ENCODE measurements around the gene BPGM. TPM values are rescaled to one million over a fixed set of nuclear protein-coding genes. Genes with fewer than 3 reads are reported as not detected.

BPGM gene
- total RNA-seq, 1 experiment from 2014 or later: 18.5 TPM

DNA sequence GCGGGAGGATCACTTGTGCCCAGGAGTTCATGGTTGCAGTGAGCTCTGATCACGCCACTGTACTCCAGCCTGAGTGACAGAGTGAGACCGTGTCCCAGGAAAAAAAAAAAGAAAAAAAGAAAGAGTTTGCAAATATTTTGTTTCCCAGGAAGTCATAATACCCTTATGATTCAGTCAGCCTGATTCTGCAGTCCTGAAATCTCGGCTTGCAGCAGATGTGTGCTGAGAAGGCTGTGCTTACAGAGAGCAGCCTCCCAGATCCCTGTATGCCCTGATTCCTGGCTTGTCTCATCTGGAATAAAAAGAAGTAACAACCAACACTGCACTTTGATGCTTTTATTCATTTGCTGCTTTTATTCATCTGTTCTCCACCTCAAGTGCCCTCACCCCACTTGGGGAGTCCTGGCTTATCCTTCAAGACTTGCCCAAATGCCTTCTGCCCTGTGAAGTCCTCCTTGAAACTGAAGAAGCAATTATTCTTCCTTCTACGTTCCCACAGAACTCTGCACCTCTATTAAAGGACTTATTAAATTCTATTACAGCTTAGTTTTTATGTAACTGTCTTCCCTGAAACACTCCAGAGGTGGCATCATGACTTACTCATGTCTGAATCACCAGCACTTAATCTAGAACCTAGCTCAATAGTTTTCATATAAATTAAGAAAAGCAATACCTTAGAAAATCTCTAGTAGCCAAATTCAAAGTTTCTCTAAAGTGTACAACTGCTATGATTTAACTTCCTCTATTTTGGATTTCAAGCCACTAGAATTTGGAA is 27.7 kb upstream of the BPGM start:
- 0 out of 2 replicates have a peak, but pooled peaks cover 2% of the 10 kb centered on the region for H3K9me2 ChIP-seq (ENCODE audit: insufficient read depth)
- POLR2A ChIA-PET (ENCODE audit: unreplicated experiment): no interaction called here
- CTCF ChIA-PET: interaction anchor here (0.7 kb wide), 1 partner anchor 9 kb away, joined by 4 read pairs; no protein-coding TSS in a partner anchor
- H3K4me2 ChIP-seq: no peak overlapping the region
- no peak for DNase-seq
- H2AFZ ChIP-seq: no peak overlapping the region
- BruUV-seq (replicated peaks): no TSS peak
- no peaks in the 10 kb centered on the region for H3K36me3 ChIP-seq (ENCODE audit: low read depth)
- no peaks in the 10 kb centered on the region for H4K20me1 ChIP-seq (ENCODE audit: insufficient read depth)
- H3K27me3 ChIP-seq (ENCODE audit: insufficient read depth, low read depth): no peaks in the 10 kb centered on the region
- TF ChIP-seq EZH2 (IDR thresholded peaks at IDR 0.05; ENCODE audit: low read depth): no peak
- TF ChIP-seq, protein P1, sequence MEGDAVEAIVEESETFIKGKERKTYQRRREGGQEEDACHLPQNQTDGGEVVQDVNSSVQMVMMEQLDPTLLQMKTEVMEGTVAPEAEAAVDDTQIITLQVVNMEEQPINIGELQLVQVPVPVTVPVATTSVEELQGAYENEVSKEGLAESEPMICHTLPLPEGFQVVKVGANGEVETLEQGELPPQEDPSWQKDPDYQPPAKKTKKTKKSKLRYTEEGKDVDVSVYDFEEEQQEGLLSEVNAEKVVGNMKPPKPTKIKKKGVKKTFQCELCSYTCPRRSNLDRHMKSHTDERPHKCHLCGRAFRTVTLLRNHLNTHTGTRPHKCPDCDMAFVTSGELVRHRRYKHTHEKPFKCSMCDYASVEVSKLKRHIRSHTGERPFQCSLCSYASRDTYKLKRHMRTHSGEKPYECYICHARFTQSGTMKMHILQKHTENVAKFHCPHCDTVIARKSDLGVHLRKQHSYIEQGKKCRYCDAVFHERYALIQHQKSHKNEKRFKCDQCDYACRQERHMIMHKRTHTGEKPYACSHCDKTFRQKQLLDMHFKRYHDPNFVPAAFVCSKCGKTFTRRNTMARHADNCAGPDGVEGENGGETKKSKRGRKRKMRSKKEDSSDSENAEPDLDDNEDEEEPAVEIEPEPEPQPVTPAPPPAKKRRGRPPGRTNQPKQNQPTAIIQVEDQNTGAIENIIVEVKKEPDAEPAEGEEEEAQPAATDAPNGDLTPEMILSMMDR (conservative IDR thresholded peaks at IDR 0.05): no peak
- no peak overlapping the region for H3K4me3 ChIP-seq
- peaks cover 7% of the 10 kb centered on the region for H3K9me3 ChIP-seq (ENCODE audit: insufficient read depth, low read depth)
- intact Hi-C loops (cut with micrococcal nuclease; ENCODE audit: unreplicated experiment): no loop called here
- no peak overlapping the region for H3K27ac ChIP-seq
- peaks cover 12% of the 10 kb centered on the region for H3K4me1 ChIP-seq (replicated peaks; ENCODE audit: insufficient read depth)
- no peaks in the 10 kb centered on the region for H3K79me2 ChIP-seq (ENCODE audit: low read depth)
- peaks cover 19% of the 10 kb centered on the region for H3F3A ChIP-seq (ENCODE audit: insufficient read depth, low read depth)

DNA sequence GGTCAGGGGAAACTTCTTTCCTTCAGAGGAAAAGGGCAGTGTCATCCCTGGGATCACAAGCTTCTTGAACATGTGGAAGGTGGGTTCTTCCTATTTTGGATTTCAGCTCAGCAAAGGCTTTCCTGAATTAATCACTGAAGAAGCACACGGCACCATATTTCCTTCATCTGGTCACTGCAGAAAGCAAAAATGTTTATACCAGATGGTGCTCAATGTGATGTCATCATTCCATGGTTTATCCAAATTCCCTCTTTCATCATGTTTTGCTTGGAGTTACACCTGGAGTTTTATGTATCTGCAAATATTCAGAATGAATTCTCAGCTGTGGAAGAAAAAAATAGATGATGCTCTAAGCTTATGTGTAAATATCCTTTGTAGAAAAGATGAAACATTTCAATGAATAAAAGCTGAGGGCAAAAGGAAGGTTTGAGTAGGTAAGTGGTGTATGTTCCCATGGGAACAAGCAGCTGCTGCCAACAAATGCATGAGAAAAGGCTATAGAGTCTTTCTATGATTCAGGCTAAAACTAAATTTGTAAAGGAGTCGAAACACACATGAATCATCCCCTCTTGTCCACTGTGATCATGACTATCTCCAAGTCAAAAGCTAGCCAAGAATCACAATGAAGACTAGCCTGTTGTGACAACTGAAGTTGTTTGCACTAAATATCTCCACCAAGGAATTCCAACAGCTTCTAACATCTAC is 26.9 kb upstream of the BPGM start:
- Histone ChIP-seq H2AFZ (no peak overlapping the region), H3K4me3 (no peak overlapping the region), H3K27ac (no peak overlapping the region), H3K9me2 (ENCODE audit: insufficient read depth) (peaks cover 8% of the 10 kb centered on the region; the same call in 1 of the 2 replicates), H3K36me3 (ENCODE audit: low read depth) (no peaks in the 10 kb centered on the region), H3K9me3 (ENCODE audit: insufficient read depth, low read depth) (peaks cover 7% of the 10 kb centered on the region), H3F3A (ENCODE audit: insufficient read depth, low read depth) (peaks cover 11% of the 10 kb centered on the region), H3K79me2 (ENCODE audit: low read depth) (no peaks in the 10 kb centered on the region), H3K4me2 (no peak overlapping the region), H3K4me1 (replicated peaks; ENCODE audit: insufficient read depth) (peaks cover 4% of the 10 kb centered on the region), H3K27me3 (ENCODE audit: insufficient read depth, low read depth) (no peaks in the 10 kb centered on the region), H4K20me1 (ENCODE audit: insufficient read depth) (no peaks in the 10 kb centered on the region)
- CTCF ChIA-PET: no interaction called here
- intact Hi-C loops (cut with micrococcal nuclease; ENCODE audit: unreplicated experiment): no loop called here
- DNase-seq: no peak
- TF ChIP-seq, protein P1 (conservative IDR thresholded peaks at IDR 0.05): no peak
- TF ChIP-seq EZH2 (IDR thresholded peaks at IDR 0.05; ENCODE audit: low read depth): no peak
- no TSS peak for BruUV-seq (replicated peaks)
- POLR2A ChIA-PET (ENCODE audit: unreplicated experiment): interaction anchor here (0.7 kb wide), 1 partner anchor 95 kb away, joined by 3 read pairs; no protein-coding TSS in a partner anchor

DNA sequence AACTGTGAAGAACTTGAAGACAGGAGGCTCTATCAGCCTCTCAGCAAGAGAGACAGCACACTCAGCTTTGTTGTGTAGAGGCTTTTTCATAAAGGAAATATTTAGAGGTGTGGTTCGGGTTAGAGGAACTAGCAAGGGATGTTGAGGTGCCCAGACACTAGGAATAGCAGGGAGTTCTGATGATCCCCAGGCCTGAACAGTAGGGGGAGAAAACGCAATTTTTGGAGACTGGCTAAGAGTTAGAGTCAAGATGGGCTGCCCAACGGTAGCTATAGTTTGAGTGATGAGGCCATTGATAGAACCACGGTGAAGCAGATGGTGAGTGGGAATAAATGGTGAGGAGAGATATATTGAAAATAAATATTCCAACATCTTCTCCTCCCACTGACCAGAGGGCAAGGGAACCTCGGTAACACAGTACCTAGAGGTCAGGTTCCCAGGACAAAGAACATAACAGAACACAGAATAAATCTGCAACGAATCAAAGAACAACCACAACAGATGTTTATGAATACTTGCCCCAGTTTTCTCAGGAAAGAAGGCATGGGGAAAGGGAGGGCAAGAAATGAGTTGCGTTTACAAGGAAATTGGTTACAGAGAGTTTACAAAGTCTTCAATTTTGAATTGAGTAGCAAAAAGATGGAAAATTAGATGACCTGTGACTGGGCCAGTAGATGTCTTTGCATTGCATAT is 24.2 kb upstream of the BPGM start:
- intact Hi-C loops (cut with micrococcal nuclease; ENCODE audit: unreplicated experiment): no loop called here
- H3K4me3 ChIP-seq: no peak overlapping the region
- no peak for DNase-seq
- CTCF ChIA-PET: interaction anchor here (0.6 kb wide), 1 partner anchor 20 kb away, joined by 21 read pairs; no protein-coding TSS in a partner anchor
- no TSS peak for BruUV-seq (replicated peaks)
- no peak overlapping the region for H2AFZ ChIP-seq
- H3K27me3 ChIP-seq (ENCODE audit: insufficient read depth, low read depth): no peaks in the 10 kb centered on the region
- H3K27ac ChIP-seq: no peak overlapping the region
- H3K9me3 ChIP-seq (ENCODE audit: insufficient read depth, low read depth): no peaks in the 10 kb centered on the region
- no peaks in the 10 kb centered on the region for H3K79me2 ChIP-seq (ENCODE audit: low read depth)
- peaks cover 8% of the 10 kb centered on the region; the same call in 1 of the 2 replicates for H3K9me2 ChIP-seq (ENCODE audit: insufficient read depth)
- H3K4me2 ChIP-seq: no peak overlapping the region
- H3K4me1 ChIP-seq (replicated peaks; ENCODE audit: insufficient read depth): no peaks in the 10 kb centered on the region; the same call in 1 of the 2 replicates
- no peaks in the 10 kb centered on the region for H4K20me1 ChIP-seq (ENCODE audit: insufficient read depth)
- H3F3A ChIP-seq (ENCODE audit: insufficient read depth, low read depth): peaks cover 7% of the 10 kb centered on the region; the same call in 1 of the 2 replicates
- TF ChIP-seq, protein P1 (conservative IDR thresholded peaks at IDR 0.05): no peak
- H3K36me3 ChIP-seq (ENCODE audit: low read depth): no peaks in the 10 kb centered on the region
- POLR2A ChIA-PET (ENCODE audit: unreplicated experiment): no interaction called here

All from PC-9 (cell line).